Right hindlimb (tissue), 1 donor: ENCODE measurements around the gene SNRNP200.

ENCODE experiments used
- DNase-seq: peaks from one replicate; pipeline ENCODE4 v3.0.0-alpha.2; 2018

The SNRNP200 gene

DNA sequence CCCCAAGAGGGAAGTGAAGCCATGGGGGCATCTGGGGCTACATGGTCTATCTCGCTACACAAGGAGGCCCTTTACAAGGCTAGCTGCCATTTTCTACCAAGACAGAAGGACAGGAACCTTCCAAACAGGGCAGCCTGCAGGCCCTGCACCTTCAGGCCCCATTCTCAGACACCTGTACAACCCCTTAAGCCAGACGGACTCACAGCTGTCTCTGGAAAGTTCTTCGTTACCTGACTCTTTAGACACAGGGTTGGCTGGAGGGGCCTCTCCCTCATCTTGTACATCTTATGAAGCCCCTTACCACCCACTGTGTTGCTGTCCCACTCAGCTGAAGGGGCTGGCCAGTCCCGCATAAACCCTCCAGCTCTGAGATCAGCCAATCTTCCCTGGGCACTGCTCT, 56.7 kb downstream of the SNRNP200 start:
- DNase-seq: no peak

- no peak for DNase-seq
These were observed 57.5 kb downstream of the SNRNP200 start for GRCh38 chr2:96247896-96248295.

- no peak for DNase-seq
These were observed 58.3 kb downstream of the SNRNP200 start for GRCh38 chr2:96247009-96247408.

DNA sequence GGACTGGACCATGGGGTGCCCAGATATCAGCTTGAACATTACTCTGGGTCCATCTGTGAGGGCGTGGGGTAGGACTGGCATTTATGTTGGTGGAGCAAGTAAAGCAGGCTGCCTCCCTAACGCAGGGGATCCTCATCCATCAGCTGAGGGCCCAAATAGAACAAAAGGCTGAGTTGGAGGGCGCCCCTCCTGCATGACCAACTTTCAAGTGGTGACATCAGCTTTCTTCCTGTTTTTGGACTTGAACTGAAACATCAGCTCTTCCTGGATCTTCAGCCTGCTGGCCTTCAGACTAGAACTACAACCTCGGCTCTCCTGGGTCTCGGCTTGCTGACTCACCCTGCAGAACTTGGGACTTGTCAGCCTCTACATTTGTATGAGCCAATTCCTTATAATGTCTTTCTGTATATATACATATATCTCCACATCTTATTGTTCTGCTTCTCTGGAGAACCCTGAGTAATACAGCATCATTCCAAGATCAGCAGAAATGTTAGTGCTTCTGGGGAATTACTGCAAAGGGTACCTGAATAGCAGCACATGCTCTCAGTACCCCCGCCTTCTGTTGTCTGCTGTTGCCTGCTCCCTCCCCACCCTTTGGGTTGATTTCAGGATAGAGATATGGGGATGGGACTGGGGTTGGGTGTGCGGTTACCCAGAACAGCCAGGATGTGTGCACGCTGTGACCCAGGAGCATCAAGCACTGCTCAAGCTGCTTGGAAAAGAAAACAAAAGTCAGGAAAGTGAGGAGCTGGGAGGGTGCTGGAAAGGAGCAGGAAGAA, 59.5 kb downstream of the SNRNP200 start:
- no peak for DNase-seq

- DNase-seq: no peak
These were observed 61.5 kb downstream of the SNRNP200 start for GRCh38 chr2:96243843-96244242.

GRCh38 chr2:96241900-96242611, 63.3 kb downstream of the SNRNP200 start:
- DNase-seq: no peak

GRCh38 chr2:96241227-96241626, 64.1 kb downstream of the SNRNP200 start:
- DNase-seq: no peak

- DNase-seq: no peak
These were observed 64.9 kb downstream of the SNRNP200 start for GRCh38 chr2:96240341-96241038.

DNA sequence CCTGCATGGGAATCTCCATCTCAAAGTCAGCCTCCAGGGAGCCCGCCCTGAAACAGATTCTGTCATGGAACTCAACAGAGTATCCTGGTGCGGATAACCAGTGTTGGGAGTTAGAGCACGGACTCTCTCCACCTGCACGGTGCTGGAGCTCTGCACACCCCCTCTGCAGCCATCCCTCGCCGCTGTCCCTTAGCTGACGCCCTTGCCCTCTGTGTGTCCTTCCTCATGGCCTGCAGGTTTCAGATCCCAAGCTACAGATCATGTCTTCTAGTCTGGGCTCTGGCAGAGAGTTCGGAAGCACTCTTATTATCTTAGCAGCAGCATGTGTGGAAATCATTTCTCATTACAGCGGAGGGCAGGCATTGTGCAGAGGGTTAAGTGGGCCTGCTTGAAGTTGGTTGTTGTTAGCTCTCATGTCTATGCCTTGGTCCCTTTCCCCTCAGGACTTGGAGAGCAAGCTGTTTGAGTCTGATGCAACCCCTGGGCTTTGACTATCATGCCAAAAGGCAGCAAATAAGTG, 65.5 kb downstream of the SNRNP200 start:
- no peak for DNase-seq

- no peak for DNase-seq
These were observed 66.3 kb downstream of the SNRNP200 start for GRCh38 chr2:96239091-96239490.

DNA sequence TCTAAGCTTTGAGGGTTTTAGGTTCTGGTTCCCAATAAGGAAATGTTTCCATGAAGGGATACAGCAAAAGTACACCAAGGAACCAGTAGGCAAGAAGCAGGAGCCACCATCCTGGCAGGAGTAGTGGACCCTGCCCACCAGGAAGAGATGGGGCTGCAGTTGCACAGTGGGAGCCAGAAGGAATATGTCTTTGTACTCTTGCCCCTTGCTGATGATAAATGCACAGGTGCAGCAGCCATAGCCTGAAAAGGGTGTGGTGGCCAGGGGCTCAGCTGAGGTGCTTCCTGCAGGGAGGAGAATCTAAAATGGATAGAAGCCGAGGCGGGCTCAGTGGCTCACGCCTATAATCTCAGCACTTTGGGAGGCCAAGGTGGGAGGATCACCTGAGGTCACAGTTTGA, 67.1 kb downstream of the SNRNP200 start:
- DNase-seq: no peak

GRCh38 chr2:96236882-96237281, 68.5 kb downstream of the SNRNP200 start:
- no peak for DNase-seq

DNA sequence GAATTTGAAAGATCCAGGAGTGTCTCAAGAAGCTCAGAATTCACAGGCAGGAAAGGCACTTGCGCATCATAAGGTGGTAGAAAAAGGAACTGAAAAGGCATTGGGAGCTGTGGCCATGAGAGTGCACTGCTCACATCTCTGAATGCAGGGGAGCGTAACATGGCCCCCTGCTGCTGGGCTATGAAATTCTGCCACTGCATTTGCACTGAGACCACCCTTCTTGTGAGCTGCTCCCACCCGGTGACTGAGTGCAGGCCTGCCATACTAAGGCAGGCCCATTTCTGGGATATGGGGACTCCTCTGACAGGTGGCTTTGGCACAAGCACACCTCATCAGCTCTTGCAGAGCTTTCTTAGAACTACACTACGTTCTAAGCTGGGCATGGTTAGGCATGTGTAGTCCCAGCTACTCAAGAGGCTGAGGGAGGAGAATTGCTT, 71.4 kb downstream of the SNRNP200 start:
- no peak for DNase-seq

GRCh38 chr2:96233436-96233835, 71.9 kb downstream of the SNRNP200 start:
- no peak for DNase-seq

DNA sequence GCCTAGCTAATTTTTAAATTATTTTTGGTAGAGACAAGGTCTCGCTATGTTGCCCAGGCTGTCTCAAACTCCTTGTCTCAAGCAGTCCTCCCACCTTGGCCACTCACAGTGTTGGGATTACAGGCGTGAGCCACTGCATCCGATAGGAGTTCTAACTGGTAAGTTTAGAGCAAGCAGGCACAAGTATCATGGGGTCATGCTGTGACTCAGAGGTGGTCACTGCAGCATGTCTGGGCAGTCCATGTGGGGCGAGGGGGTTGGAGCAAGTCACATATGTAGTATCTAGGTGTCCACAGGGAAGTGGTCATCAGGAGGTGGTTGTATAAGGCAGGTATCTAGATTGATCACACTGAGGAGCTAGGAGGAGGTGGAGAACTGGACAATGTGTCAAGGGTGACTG, 74.0 kb downstream of the SNRNP200 start:
- DNase-seq: no peak

DNA sequence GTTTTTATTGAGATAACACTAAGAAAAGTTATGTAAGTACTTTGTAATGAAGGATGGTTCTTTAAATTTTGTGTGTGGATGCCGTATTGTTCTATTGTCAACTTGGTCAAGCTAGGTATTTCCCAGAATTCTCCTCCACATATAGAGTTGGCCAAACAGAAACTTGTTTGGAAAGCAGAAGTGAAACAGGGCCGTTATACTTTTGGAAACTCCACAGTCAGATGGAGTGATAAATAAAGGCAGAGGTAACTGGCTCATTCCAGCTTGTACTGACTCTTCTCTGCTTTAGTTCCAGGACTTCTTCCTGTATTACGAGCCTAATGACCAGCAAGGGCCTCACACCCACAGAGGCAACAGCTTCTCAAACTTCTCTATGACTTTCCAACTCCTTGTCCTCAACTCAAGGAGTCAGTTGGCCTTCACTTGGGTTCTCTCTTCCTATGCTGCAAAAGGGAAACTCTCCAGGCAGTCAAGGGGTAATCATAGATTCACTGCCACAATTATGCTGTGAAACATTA, 80.3 kb downstream of the SNRNP200 start:
- no peak for DNase-seq
